Adipose tissue (tissue), 3 donors: ENCODE data around the gene DHRS4L2. TPM values are rescaled to one million over a fixed set of nuclear protein-coding genes. Genes with fewer than 3 reads are reported as not detected.
"Not testable (repeated sequence)": the region's sequence is repeated elsewhere in the genome, so short reads cannot be mapped to it uniquely, and the experiment has no call there.

Experiments
- H3K27ac ChIP-seq: one replicate; pipeline ENCODE4 v1.5.1; 2013; ENCODE audit warnings: low read depth, low read length
- WGBS, 3 donors: extraction: QIAGEN DNeasy Blood & Tissue Kit; methylation state at CpG; one replicate each; pipeline ENCODE4 v1.1.7; 2013; 5-methylcytosine and 5-hydroxymethylcytosine counted together
- polyA plus RNA-seq, 3 donors: library from polyadenylated mRNA; stranded (reverse); fragments of 200-250 nt; gene quantifications; one replicate each; pipeline ENCODE4 v1.2.3, GENCODE V29; 2013
- donor health status: healthy with polysubstance abuse.
- donor health status: Bipolar disorder and iron deficiency.
- donor health status: healthy.

Gene DHRS4L2
- polyA plus RNA-seq, 3 donors: 21.3 to 51.4 (median 26.8) TPM

DNA sequence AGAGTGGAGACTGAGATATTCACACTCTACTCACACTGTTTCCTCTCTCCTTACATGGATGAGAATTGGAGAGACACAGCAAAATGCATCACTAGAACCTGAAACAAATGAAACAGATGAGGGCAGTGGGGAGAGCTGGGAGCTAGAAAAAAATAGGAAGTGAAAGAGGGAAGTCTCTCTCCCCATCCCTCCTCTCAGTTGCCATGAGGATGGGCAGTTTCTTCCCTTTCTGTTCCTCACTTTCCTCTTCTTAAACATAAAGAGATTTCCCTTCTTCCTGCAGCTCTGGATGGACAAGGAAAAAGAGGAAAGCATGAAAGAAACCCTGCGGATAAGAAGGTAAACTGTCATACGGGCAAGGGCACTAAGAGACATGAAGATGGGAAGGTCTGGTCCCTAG is 60.3 kb downstream of the DHRS4L2 start:
- H3K27ac ChIP-seq: not testable (repeated sequence)
- WGBS, 3 donors: 53 to 88% (median 82%) methylated on average over 2 of the region's 2 CpGs

DNA sequence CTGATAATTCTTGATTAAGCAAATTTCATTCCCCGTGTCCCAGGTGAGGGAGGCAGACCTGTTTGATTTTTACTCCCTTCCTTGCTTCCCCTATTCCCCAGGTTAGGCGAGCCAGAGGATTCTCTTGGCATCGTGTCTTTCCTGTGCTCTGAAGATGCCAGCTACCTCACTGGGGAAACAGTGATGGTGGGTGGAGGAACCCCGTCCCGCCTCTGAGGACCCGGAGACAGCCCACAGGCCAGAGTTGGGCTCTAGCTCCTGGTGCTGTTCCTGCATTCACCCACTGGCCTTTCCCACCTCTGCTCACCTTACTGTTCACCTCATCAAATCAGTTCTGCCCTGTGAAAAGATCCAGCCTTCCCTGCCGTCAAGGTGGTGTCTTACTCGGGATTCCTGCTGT is 62.0 kb downstream of the DHRS4L2 start:
- 70 to 84% (median 73%) methylated on average over 8 of the region's 8 CpGs for WGBS, 3 donors
- not testable (repeated sequence) for H3K27ac ChIP-seq

- H3K27ac ChIP-seq: no peak overlapping the region
- 21 to 29% (median 26%) methylated on average over 20 of the region's 20 CpGs for WGBS, 3 donors
These were observed 62.6 kb downstream of the DHRS4L2 start for GRCh38 chr14:24051176-24051788.

DNA sequence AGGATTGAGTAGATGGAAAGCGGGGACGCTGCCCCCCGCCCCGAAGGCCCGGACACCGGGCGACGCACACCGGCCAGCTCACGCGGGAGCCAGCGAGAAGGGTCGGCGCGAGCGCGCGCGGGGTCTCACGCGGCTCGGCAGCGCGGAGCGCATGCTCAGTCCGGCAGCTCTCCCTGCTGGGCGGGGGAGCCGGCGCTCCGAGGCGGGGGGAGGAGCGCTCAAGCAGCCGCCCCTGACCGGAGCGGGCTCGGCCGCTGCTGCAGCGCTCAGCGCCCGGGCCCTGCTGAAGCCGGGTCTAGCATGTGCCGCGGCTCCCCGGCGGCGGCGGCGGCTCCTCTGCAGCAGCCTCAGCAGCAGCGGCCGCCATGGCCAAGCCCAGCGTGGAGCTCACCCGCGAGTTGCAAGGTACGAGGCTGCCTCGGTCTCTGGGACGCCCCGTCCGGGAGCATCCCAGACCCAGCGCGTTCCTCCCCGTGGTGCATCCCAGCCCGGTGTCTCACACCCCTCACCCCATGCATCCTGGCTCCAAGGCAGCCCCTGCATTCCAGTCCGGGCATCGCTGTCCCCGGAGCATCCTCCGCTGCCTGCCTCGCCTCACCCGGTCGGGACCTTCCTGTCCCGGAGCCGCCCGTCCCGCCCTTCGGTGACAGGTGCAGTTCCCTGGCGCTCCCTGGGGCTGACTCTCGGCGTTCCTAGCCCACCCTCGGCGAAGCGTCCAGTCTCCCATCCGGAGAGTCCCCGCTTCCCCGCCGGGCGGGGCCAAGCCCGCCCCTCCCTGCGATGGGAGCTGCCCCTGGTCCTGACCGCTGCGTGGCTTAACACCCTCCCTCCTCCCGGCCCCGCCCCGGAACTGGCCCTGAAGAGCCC is 63.3 kb downstream of the DHRS4L2 start, which contains the start of gene CARMIL3:
Gene CARMIL3, plus strand, starts transcription at position 221 of the 867 bp plus-strand sequence. Its CDS starts 145 bp downstream, at position 366.
- WGBS, 3 donors: 1% methylated on average over 63 to 92 of the region's 92 CpGs
- no peak within 1 kb of the TSS for H3K27ac ChIP-seq

DNA sequence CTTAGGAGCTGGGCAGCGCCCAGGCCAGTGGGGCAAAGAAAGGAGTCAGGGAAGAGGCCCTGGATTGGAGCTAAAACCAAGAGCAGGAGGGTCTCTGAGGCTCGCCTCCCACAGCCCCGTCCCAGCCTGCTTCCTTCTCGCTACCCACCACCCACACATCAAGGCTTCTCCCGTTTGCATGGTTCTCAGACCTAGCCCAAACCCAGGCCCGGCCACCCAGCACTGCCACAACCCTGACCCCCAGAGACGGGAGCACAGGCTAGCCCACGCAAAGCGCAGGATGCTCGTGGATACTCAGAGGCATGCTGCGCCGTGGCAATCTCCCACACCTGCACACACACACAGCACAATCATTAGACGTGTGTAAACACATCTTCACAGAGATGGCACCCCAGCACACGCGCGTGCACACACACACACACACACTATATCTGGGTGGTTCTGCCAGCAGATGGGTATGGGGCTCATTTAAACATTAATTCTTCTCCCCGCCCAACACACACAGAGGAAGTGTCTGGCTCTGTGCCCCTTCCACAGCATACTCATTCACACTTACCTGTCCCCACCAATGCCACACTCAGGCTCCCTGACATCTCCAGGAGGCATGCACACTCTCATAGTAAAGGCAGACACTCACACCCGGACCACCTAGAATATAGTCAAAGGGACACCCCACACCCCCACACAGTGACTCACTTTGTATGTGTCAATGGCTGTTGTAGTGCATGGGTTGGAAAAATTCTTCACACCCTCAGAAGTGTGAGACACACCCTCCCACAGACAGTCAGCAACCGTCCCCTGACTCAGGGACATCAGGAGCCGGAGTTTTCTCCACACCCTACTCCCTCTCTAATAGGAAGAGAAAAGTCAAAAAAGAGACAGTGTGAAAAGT is 64.2 kb downstream of the DHRS4L2 start:
- 56 to 57% (median 56%) methylated on average over 20 of the region's 20 CpGs for WGBS, 3 donors
- no peak overlapping the region for H3K27ac ChIP-seq

- H3K27ac ChIP-seq: no peak overlapping the region
- WGBS, 3 donors: 82 to 86% (median 82%) methylated on average over 10 of the region's 10 CpGs
These were observed 65.0 kb downstream of the DHRS4L2 start for GRCh38 chr14:24053548-24054323.

DNA sequence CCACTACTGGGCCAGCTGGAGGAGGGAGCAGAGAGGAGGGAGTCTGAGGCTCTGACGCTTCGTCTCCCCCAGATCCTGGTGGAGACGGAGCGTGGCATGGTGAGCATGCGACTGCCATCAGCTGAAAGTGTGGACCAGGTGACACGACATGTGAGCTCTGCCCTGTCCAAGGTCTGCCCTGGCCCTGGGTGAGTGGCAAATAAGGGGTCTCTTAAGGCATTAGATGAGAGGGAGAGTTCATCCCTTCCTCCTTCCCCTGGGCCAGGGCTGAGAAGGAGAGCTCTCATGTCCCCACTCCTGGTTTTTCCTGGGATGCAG is 65.6 kb downstream of the DHRS4L2 start:
- no peak overlapping the region for H3K27ac ChIP-seq
- WGBS, 3 donors: 78 to 95% (median 87%) methylated on average over 6 of the region's 6 CpGs

GRCh38 chr14:24054646-24055045 is 65.9 kb downstream of the DHRS4L2 start:
- WGBS, 3 donors: 95 to 97% (median 96%) methylated on average over 9 of the region's 9 CpGs
- H3K27ac ChIP-seq: no peak overlapping the region

Other genes starting within 250 kb of the DHRS4L2 start
- 10 to 100 TPM; 30.6 to 56.1 (median 55.8) TPM for gene DHRS4, start 35.2 kb upstream of the DHRS4L2 start, polyA plus RNA-seq
- under 1 TPM; 0.10 to 0.56 (median 0.52) TPM for gene CARMIL3, start 63.1 kb downstream of the DHRS4L2 start, polyA plus RNA-seq
- gene CPNE6, start 82.6 kb downstream of the DHRS4L2 start, polyA plus RNA-seq: under 1 TPM in 1 of 3 donors, not detected in 2; 0.01 TPM
- 10 to 100 TPM; 22.0 to 75.5 (median 29.5) TPM for gene PCK2, start 105.4 kb downstream of the DHRS4L2 start, polyA plus RNA-seq
- 10 to 100 TPM; 27.7 to 65.1 (median 35.6) TPM for gene DCAF11, start 125.8 kb downstream of the DHRS4L2 start, polyA plus RNA-seq
- gene NRL, start 126.0 kb downstream of the DHRS4L2 start, polyA plus RNA-seq: 1 to 10 TPM; 1.5 to 1.7 (median 1.6) TPM
- gene FITM1, start 141.7 kb downstream of the DHRS4L2 start, polyA plus RNA-seq: 1 to 10 TPM in 1 of 3 donors, under 1 TPM in 1, not detected in 1; 0.61 to 4.6 TPM
- 100 to 1,000 TPM in 2 of 3 donors, 10 to 100 TPM in 1; 98.0 to 228 (median 151) TPM for gene PSME1, start 147.3 kb downstream of the DHRS4L2 start, polyA plus RNA-seq
- 10 to 100 TPM; 16.3 to 17.3 (median 17.2) TPM for gene EMC9, start 152.7 kb downstream of the DHRS4L2 start, polyA plus RNA-seq
- gene PSME2, start 157.7 kb downstream of the DHRS4L2 start, polyA plus RNA-seq: 100 to 1,000 TPM in 2 of 3 donors, 10 to 100 TPM in 1; 73.7 to 193 (median 107) TPM
- 10 to 100 TPM; 36.9 to 49.6 (median 39.3) TPM for gene RNF31, start 158.6 kb downstream of the DHRS4L2 start, polyA plus RNA-seq
- 10 to 100 TPM; 36.3 to 79.1 (median 42.5) TPM for gene IRF9, start 172.3 kb downstream of the DHRS4L2 start, polyA plus RNA-seq
- 10 to 100 TPM in 1 of 3 donors, 1 to 10 TPM in 2; 3.9 to 19.8 (median 9.4) TPM for gene REC8, start 183.2 kb downstream of the DHRS4L2 start, polyA plus RNA-seq
- 10 to 100 TPM; 11.7 to 36.1 (median 26.7) TPM for gene IPO4, start 199.9 kb downstream of the DHRS4L2 start, polyA plus RNA-seq
- gene TM9SF1, start 206.5 kb downstream of the DHRS4L2 start, polyA plus RNA-seq: 10 to 100 TPM; 13.6 to 44.0 (median 37.7) TPM
- gene TSSK4, start 216.8 kb downstream of the DHRS4L2 start, polyA plus RNA-seq: under 1 TPM in 2 of 3 donors, not detected in 1; 0.05 to 0.06 TPM
- gene CHMP4A, start 224.6 kb downstream of the DHRS4L2 start, polyA plus RNA-seq: 100 to 1,000 TPM in 1 of 3 donors, 10 to 100 TPM in 2; 59.6 to 108 (median 85.4) TPM
- gene MDP1, start 227.1 kb downstream of the DHRS4L2 start, polyA plus RNA-seq: 10 to 100 TPM; 17.7 to 47.6 (median 21.9) TPM
- gene NEDD8, start 243.4 kb downstream of the DHRS4L2 start, polyA plus RNA-seq: 100 to 1,000 TPM in 2 of 3 donors, 10 to 100 TPM in 1; 82.9 to 296 (median 245) TPM
- 10 to 100 TPM; 37.3 to 52.7 (median 52.0) TPM for gene GMPR2, start 244.0 kb downstream of the DHRS4L2 start, polyA plus RNA-seq